ENCODE results near the gene ADAT2. TPM values are rescaled to one million over a fixed set of nuclear protein-coding genes. Genes with fewer than 3 reads are reported as not detected.

ADAT2 gene
- polyA plus RNA-seq, 3 donors, result 0.08 to 9.7 (median 0.51) TPM

GRCh38 chr6:143385636-143386035 is 64.9 kb downstream of the ADAT2 start:
- no peak overlapping the region for H3K27ac Mint-ChIP-seq
- no peak for DNase-seq
- Histone ChIP-seq H3K4me1 (ENCODE audit: control insufficient read depth in 1 of 2, insufficient read depth in 2 of 2, low read length in 2 of 2) (no peaks in the 10 kb centered on the region), H3K9me3 (replicated peaks in 1 of 2; ENCODE audit: control insufficient read depth in 1 of 2, insufficient read depth in 1 of 2, low read length in 2 of 2) (no peaks in the 10 kb centered on the region), H3K4me3 (replicated peaks in 1 of 3; ENCODE audit: low read depth in 2 of 3, low read length in 3 of 3) (no peak overlapping the region), H3K36me3 (replicated peaks in 1 of 2; ENCODE audit: control insufficient read depth in 1 of 2, insufficient read depth in 2 of 2, low read length in 2 of 2) (no peaks in the 10 kb centered on the region), H3K27ac (ENCODE audit: low read depth in 1 of 2, low read length in 2 of 2) (no peak overlapping the region), H3K9ac (ENCODE audit: insufficient read depth, low read length, poor library complexity, severe bottlenecking) (no peak overlapping the region), H3K79me2 (ENCODE audit: insufficient read depth, low read length) (no peaks in the 10 kb centered on the region), H2AFZ (ENCODE audit: insufficient read depth, low read depth, low read length, poor library complexity, severe bottlenecking) (no peak overlapping the region), H4K20me1 (ENCODE audit: insufficient read depth, low read length) (no peaks in the 10 kb centered on the region), H3K4me2 (replicated peaks; ENCODE audit: extremely low read depth, low read length, poor library complexity, severe bottlenecking) (no peak overlapping the region), H3K27me3 (ENCODE audit: control insufficient read depth in 2 of 2, insufficient read depth in 2 of 2, low read length in 2 of 2) (no peaks in the 10 kb centered on the region)
- intact Hi-C loops (cut with micrococcal nuclease), result no loop called here
- peaks cover 0 to 3% (median 1%) of the 10 kb centered on the region in 7 donors for H3K9me3 Mint-ChIP-seq
- peaks cover 0 to 3% (median 0%) of the 10 kb centered on the region in 3 donors for H3K27me3 Mint-ChIP-seq (ENCODE audit: low read depth in 3 of 3)
- TF ChIP-seq CTCF (IDR thresholded peaks at IDR 0.05), result no peak
- no CpG with 5 or more reads among the region's 2 CpGs for whole genome bisulfite sequencing (ENCODE audit: insufficient coverage)
- H3K4me3 Mint-ChIP-seq, result no peak overlapping the region
- no peaks in the 10 kb centered on the region for H3K4me1 Mint-ChIP-seq
- H3K36me3 Mint-ChIP-seq, result no peaks in the 10 kb centered on the region

- Mint-ChIP-seq H3K36me3 (no peaks in the 10 kb centered on the region), H3K9me3 (peaks cover 0 to 9% (median 6%) of the 10 kb centered on the region in 7 donors), H3K4me3 (no peak overlapping the region), H3K4me1 (peaks cover 3% of the 10 kb centered on the region), H3K27me3 (ENCODE audit: low read depth in 3 of 3) (peaks cover 0 to 3% (median 1%) of the 10 kb centered on the region in 3 donors), H3K27ac (no peak overlapping the region)
- Histone ChIP-seq H3K9ac (ENCODE audit: insufficient read depth, low read length, poor library complexity, severe bottlenecking) (no peak overlapping the region), H3K79me2 (ENCODE audit: insufficient read depth, low read length) (no peaks in the 10 kb centered on the region), H3K27me3 (ENCODE audit: control insufficient read depth in 2 of 2, insufficient read depth in 2 of 2, low read length in 2 of 2) (no peaks in the 10 kb centered on the region), H3K4me3 (replicated peaks in 1 of 3; ENCODE audit: low read depth in 2 of 3, low read length in 3 of 3) (no peak overlapping the region), H3K9me3 (replicated peaks in 1 of 2; ENCODE audit: control insufficient read depth in 1 of 2, insufficient read depth in 1 of 2, low read length in 2 of 2) (no peaks in the 10 kb centered on the region), H3K4me2 (replicated peaks; ENCODE audit: extremely low read depth, low read length, poor library complexity, severe bottlenecking) (no peak overlapping the region), H3K27ac (ENCODE audit: low read depth in 1 of 2, low read length in 2 of 2) (no peak overlapping the region), H3K36me3 (replicated peaks in 1 of 2; ENCODE audit: control insufficient read depth in 1 of 2, insufficient read depth in 2 of 2, low read length in 2 of 2) (no peaks in the 10 kb centered on the region), H2AFZ (ENCODE audit: insufficient read depth, low read depth, low read length, poor library complexity, severe bottlenecking) (no peak overlapping the region), H3K4me1 (ENCODE audit: control insufficient read depth in 1 of 2, insufficient read depth in 2 of 2, low read length in 2 of 2) (no peaks in the 10 kb centered on the region), H4K20me1 (ENCODE audit: insufficient read depth, low read length) (no peaks in the 10 kb centered on the region)
- DNase-seq, result no peak
- intact Hi-C loops (cut with micrococcal nuclease), result no loop called here
- no peak for TF ChIP-seq CTCF (IDR thresholded peaks at IDR 0.05)
Measured at GRCh38 chr6:143376861-143377260, 73.6 kb downstream of the ADAT2 start.
